Naive thymus-derived CD4-positive, alpha-beta T cell (primary cell): ENCODE data around the gene KRT83. TPM values are rescaled to one million over a fixed set of nuclear protein-coding genes. Genes with fewer than 3 reads are reported as not detected.

Source experiments
- ATAC-seq: fragments of 150-1000 bp; cut with Tn5 transposase; 2 replicates; pipeline ENCODE4 v1.10.0; 2021; ENCODE audit warnings: mild to moderate bottlenecking, moderate library complexity
- CTCF ChIA-PET: fragments of 350-600 bp; sonication (Branson Sonifier 250); formaldehyde crosslinking; loops from one replicate; lab custom pipeline; 2021; ENCODE audit warnings: antibody characterized with exemption; lab: Charles Lee
- POLR2A ChIA-PET: fragments of 350-600 bp; sonication (Branson Sonifier 250); formaldehyde crosslinking; loops from one replicate; lab custom pipeline; 2021; ENCODE audit warnings: antibody characterized with exemption, inconsistent platforms; lab: Charles Lee
- DNase-seq, 9 donors: peaks; one replicate each; pipeline versions ENCODE4 v3.0.0 to v3.0.0-alpha.2; 2020 to 2022; ENCODE audit warnings: mixed read lengths in 1 of 9
- H3K27ac ChIP-seq: one replicate; pipeline ENCODE4 v1.7.0; 2013; ENCODE audit warnings: mild to moderate bottlenecking, low read depth, low read length, moderate library complexity
- H3K27me3 ChIP-seq, 2 donors: one replicate each; pipeline ENCODE4 v1.7.0; 2013; ENCODE audit warnings: low read length in 2 of 2, mild to moderate bottlenecking in 2 of 2, moderate library complexity in 2 of 2; ENCODE audit not compliant: control insufficient read depth in 2 of 2, insufficient read depth in 2 of 2
- H3K36me3 ChIP-seq, 3 experiments: 1 replicate in 2 of 3; 2 replicates in 1 of 3; pipeline ENCODE4 v1.7.0; 2013; ENCODE audit warnings: low read length in 3 of 3, mild to moderate bottlenecking in 3 of 3, moderate library complexity in 1 of 3; ENCODE audit not compliant: insufficient read depth in 3 of 3, control insufficient read depth in 2 of 3
- H3K4me1 ChIP-seq, 2 donors: one replicate each; pipeline ENCODE4 v1.7.0; 2013; ENCODE audit warnings: low read length in 2 of 2, mild to moderate bottlenecking in 2 of 2, moderate library complexity in 1 of 2; ENCODE audit not compliant: control insufficient read depth in 2 of 2, insufficient read depth in 2 of 2
- H3K4me3 ChIP-seq: 2 replicates; pipeline ENCODE4 v1.7.0; 2013; ENCODE audit warnings: mild to moderate bottlenecking, low read length
- H3K9me3 ChIP-seq, 3 experiments: 1 replicate in 2 of 3; 2 replicates in 1 of 3; pipeline ENCODE4 v1.7.0; 2013; ENCODE audit warnings: low read length in 3 of 3; ENCODE audit not compliant: control insufficient read depth in 2 of 3
- H3K27ac Mint-ChIP-seq, 9 donors: one replicate each; pipeline ENCODE4 v1.8.0; 2020 to 2022; ENCODE audit warnings: mixed read lengths in 9 of 9, mild to moderate bottlenecking in 8 of 9, moderate library complexity in 5 of 9, inconsistent platforms in 2 of 9
- H3K27me3 Mint-ChIP-seq, 5 donors: one replicate each; pipeline ENCODE4 v1.8.0; 2021 to 2022; ENCODE audit warnings: mixed read lengths in 5 of 5, mild to moderate bottlenecking in 1 of 5
- H3K36me3 Mint-ChIP-seq, 5 donors: one replicate each; pipeline ENCODE4 v1.8.0; 2020 to 2022; ENCODE audit warnings: mixed read lengths in 5 of 5, mild to moderate bottlenecking in 3 of 5, inconsistent platforms in 1 of 5
- H3K4me1 Mint-ChIP-seq, 7 donors: one replicate each; pipeline ENCODE4 v1.8.0; 2020 to 2022; ENCODE audit warnings: mixed read lengths in 7 of 7, mild to moderate bottlenecking in 3 of 7, inconsistent platforms in 1 of 7
- H3K4me3 Mint-ChIP-seq, 10 donors: one replicate each; pipeline ENCODE4 v1.8.0; 2020 to 2022; ENCODE audit warnings: mild to moderate bottlenecking in 10 of 10, mixed read lengths in 10 of 10, moderate library complexity in 6 of 10, inconsistent platforms in 2 of 10
- H3K9me3 Mint-ChIP-seq, 11 donors: one replicate each; pipeline ENCODE4 v1.8.0; 2020 to 2022; ENCODE audit warnings: mixed read lengths in 11 of 11, mild to moderate bottlenecking in 4 of 11, inconsistent platforms in 1 of 11, moderate library complexity in 1 of 11
- intact Hi-C, 2 donors: fragments of 100-400 bp; cut with micrococcal nuclease; formaldehyde crosslinking; loops; one replicate each; pipeline ENCODE4 v1.15.1; 2023
- polyA plus RNA-seq, 2 donors: library from polyadenylated mRNA; unstranded; fragments of 300-500 nt; fragmentation: Illumina TruSeq; gene quantifications; one replicate each; pipeline ENCODE4 v1.2.3, GENCODE V29; 2021
- total RNA-seq, 6 experiments: library from RNA in 5 of 6; stranded (reverse) in 5 of 6; gene quantifications; 1 replicate in 5 of 6; 2 replicates in 1 of 6; pipeline ENCODE4 v1.2.3 and lab custom pipeline; 2021 to 2026

Gene KRT83
- total and polyA plus RNA-seq, 7 experiments from 2014 or later = not detected

DNA sequence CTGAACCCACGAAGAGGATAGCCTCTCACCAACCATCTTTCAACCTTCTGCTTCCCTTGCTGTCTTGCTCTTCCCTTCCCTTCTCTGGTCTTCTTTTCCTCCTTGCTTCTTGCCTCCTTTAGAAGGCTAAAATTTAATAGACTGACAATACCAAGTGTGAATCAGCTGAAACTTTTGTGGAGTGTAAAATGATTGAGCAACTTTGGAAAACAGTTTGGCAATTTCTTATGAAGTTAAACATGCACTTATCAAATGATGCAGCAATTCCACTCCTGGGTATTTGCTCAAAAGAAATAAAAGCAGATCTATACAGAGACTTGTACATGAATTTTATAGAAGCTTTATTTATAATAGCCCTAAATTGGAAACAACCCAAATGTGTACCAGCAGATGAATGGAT, 50.0 kb downstream of the KRT83 start:
- intact Hi-C loops = no loop called here
- Mint-ChIP-seq H3K9me3 (peaks cover 0 to 4% (median 0%) of the 10 kb centered on the region in 11 donors), H3K4me1 (peaks cover 0 to 2% (median 0%) of the 10 kb centered on the region in 7 donors), H3K36me3 (peaks cover 0 to 13% (median 0%) of the 10 kb centered on the region in 5 donors), H3K27me3 (peaks cover 17 to 53% (median 20%) of the 10 kb centered on the region in 5 donors), H3K4me3 (no peak overlapping the region), H3K27ac (peak overlapping the region in 1 of 9 donors; percentile 60)
- Histone ChIP-seq H3K4me1 (no peaks in the 10 kb centered on the region), H3K36me3 (no peaks in the 10 kb centered on the region), H3K9me3 (no peaks in the 10 kb centered on the region), H3K27me3 (no peaks in the 10 kb centered on the region), H3K4me3 (no peak overlapping the region), H3K27ac (no peak overlapping the region)
- CTCF ChIA-PET = interaction anchor here (0.5 to 0.7 kb wide), 2 partner anchors 46 to 489 kb away, joined by 3 to 4 read pairs; no protein-coding TSS in a partner anchor
- DNase-seq (no peak), ATAC-seq (no peak)
- POLR2A ChIA-PET = no interaction called here

DNA sequence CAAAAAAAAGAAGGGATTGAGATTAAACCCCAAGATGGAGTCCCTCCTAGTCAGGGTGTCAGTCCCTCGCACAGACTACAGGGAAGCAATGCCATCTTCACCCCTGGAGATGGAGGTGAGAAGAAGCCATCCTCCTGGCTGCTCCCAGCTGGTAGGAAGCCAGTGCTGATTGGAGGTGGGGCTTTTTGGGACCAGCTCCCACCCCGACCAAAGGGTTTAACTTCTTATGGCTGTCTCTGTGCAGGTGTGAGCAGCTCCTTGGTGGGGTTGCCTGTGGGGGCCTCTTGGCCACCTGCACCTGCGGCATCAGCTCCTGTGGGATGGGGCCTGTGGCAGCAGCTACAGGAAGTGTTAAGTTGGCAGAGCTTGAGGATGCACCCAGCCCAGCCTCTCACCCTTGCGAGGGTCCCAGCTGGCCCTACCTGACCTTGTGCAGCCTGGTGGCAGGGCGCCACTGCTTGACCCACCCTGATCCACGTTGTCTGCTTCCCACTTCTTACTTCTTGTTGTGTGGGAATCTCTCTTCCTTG, 50.6 kb downstream of the KRT83 start:
- Mint-ChIP-seq H3K9me3 (peaks cover 0 to 4% (median 0%) of the 10 kb centered on the region in 11 donors), H3K4me1 (peaks cover 0 to 2% (median 0%) of the 10 kb centered on the region in 7 donors), H3K36me3 (peaks cover 0 to 14% (median 0%) of the 10 kb centered on the region in 5 donors), H3K27me3 (peaks cover 17 to 49% (median 20%) of the 10 kb centered on the region in 5 donors), H3K4me3 (no peak overlapping the region), H3K27ac (no peak overlapping the region)
- POLR2A ChIA-PET = no interaction called here
- H3K27ac ChIP-seq = no peak overlapping the region
- CTCF ChIA-PET = interaction anchor here (0.5 kb wide), 1 partner anchor 45 kb away, joined by 4 read pairs; no protein-coding TSS in a partner anchor
- no peaks in the 10 kb centered on the region for H3K27me3 ChIP-seq
- no peaks in the 10 kb centered on the region for H3K36me3 ChIP-seq
- intact Hi-C loops = no loop called here
- H3K9me3 ChIP-seq = no peaks in the 10 kb centered on the region
- H3K4me3 ChIP-seq = no peak overlapping the region
- ATAC-seq (no peak), DNase-seq (no peak)
- no peaks in the 10 kb centered on the region for H3K4me1 ChIP-seq

DNA sequence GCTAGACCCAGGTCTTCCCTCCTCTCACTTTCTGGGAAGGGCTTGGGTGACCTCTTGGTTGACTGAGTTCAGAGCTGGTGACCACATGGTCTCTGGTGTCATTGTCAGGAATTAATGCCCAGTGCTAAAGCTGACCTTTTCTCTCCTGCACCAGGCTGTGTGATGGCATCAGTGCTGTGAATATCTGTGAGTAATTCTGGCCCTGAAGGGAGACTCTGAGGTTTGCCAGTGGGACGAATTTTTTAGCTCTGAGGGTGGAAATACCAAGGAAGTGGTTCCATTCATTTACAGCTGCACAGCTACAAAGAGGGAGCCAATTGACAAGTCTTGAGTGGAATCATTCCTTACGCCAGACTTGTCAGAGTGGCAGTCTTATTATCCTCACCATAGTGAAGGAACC, 53.0 kb downstream of the KRT83 start:
- Histone ChIP-seq H3K27me3 (no peaks in the 10 kb centered on the region), H3K4me1 (no peaks in the 10 kb centered on the region), H3K4me3 (no peak overlapping the region), H3K9me3 (no peaks in the 10 kb centered on the region), H3K27ac (no peak overlapping the region), H3K36me3 (no peaks in the 10 kb centered on the region)
- Mint-ChIP-seq H3K4me1 (peaks cover 0 to 3% (median 0%) of the 10 kb centered on the region in 7 donors), H3K36me3 (peaks cover 0 to 16% (median 0%) of the 10 kb centered on the region in 5 donors), H3K4me3 (no peak overlapping the region), H3K27me3 (peaks cover 11 to 38% (median 17%) of the 10 kb centered on the region in 5 donors), H3K9me3 (peaks cover 0 to 4% (median 0%) of the 10 kb centered on the region in 11 donors), H3K27ac (no peak overlapping the region)
- intact Hi-C loops = no loop called here
- CTCF ChIA-PET = no interaction called here
- POLR2A ChIA-PET = no interaction called here
- ATAC-seq = no peak
- DNase-seq = no peak

DNA sequence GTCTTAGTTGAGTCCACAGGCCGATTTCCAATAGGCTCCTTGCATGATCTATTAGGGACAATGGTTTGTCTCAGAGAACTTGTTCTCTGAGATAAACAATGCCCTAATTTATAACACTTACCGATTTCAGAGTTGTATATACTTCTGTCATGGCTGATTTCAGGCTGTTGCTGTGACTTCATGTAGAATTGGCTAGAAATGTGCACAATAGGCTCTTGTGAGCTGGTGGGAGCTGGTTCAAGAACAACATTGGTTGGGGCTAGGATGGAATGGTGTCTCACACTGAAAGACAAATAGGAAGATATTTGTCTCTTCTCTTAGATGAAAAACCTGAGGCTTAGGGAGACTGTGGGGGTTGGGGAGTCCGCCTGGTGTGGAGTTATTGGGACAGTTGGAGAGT, 53.5 kb downstream of the KRT83 start:
- ChIA-PET POLR2A (no interaction called here), CTCF (no interaction called here)
- H3K27ac Mint-ChIP-seq = no peak overlapping the region
- no peak overlapping the region for H3K4me3 ChIP-seq
- peaks cover 0 to 3% (median 0%) of the 10 kb centered on the region in 7 donors for H3K4me1 Mint-ChIP-seq
- no peak for DNase-seq
- no peaks in the 10 kb centered on the region for H3K27me3 ChIP-seq
- H3K4me1 ChIP-seq = no peaks in the 10 kb centered on the region
- H3K4me3 Mint-ChIP-seq = no peak overlapping the region
- H3K36me3 ChIP-seq = no peaks in the 10 kb centered on the region
- intact Hi-C loops = no loop called here
- peaks cover 0 to 4% (median 0%) of the 10 kb centered on the region in 11 donors for H3K9me3 Mint-ChIP-seq
- no peak overlapping the region for H3K27ac ChIP-seq
- H3K36me3 Mint-ChIP-seq = peaks cover 0 to 16% (median 0%) of the 10 kb centered on the region in 5 donors
- H3K27me3 Mint-ChIP-seq = peaks cover 11 to 36% (median 17%) of the 10 kb centered on the region in 5 donors
- H3K9me3 ChIP-seq = no peaks in the 10 kb centered on the region
- no peak for ATAC-seq

- Histone ChIP-seq H3K27ac (no peak overlapping the region), H3K27me3 (no peaks in the 10 kb centered on the region), H3K4me1 (no peaks in the 10 kb centered on the region), H3K9me3 (no peaks in the 10 kb centered on the region), H3K4me3 (no peak overlapping the region), H3K36me3 (no peaks in the 10 kb centered on the region)
- ChIA-PET CTCF (no interaction called here), POLR2A (no interaction called here)
- DNase-seq = no peak
- H3K9me3 Mint-ChIP-seq = peaks cover 0 to 4% (median 0%) of the 10 kb centered on the region in 11 donors
- no peak for ATAC-seq
- intact Hi-C loops = no loop called here
- peaks cover 0 to 3% (median 0%) of the 10 kb centered on the region in 7 donors for H3K4me1 Mint-ChIP-seq
- H3K4me3 Mint-ChIP-seq = no peak overlapping the region
- peaks cover 0 to 16% (median 0%) of the 10 kb centered on the region in 5 donors for H3K36me3 Mint-ChIP-seq
- H3K27me3 Mint-ChIP-seq = peaks cover 11 to 34% (median 18%) of the 10 kb centered on the region in 5 donors
- H3K27ac Mint-ChIP-seq = no peak overlapping the region
Observed at GRCh38 chr12:52267266-52267665, 53.9 kb downstream of the KRT83 start.

GRCh38 chr12:52266514-52266913, 54.7 kb downstream of the KRT83 start:
- no peak for DNase-seq
- Histone ChIP-seq H3K4me1 (no peaks in the 10 kb centered on the region), H3K9me3 (no peaks in the 10 kb centered on the region), H3K4me3 (no peak overlapping the region), H3K27me3 (no peaks in the 10 kb centered on the region), H3K27ac (no peak overlapping the region), H3K36me3 (no peaks in the 10 kb centered on the region)
- H3K27me3 Mint-ChIP-seq = peaks cover 15 to 31% (median 24%) of the 10 kb centered on the region in 5 donors
- peaks cover 0 to 18% (median 0%) of the 10 kb centered on the region in 5 donors for H3K36me3 Mint-ChIP-seq
- no peak for ATAC-seq
- H3K4me3 Mint-ChIP-seq = no peak overlapping the region
- peaks cover 0 to 4% (median 0%) of the 10 kb centered on the region in 11 donors for H3K9me3 Mint-ChIP-seq
- ChIA-PET POLR2A (no interaction called here), CTCF (no interaction called here)
- peaks cover 0 to 5% (median 0%) of the 10 kb centered on the region in 7 donors for H3K4me1 Mint-ChIP-seq
- intact Hi-C loops = no loop called here
- no peak overlapping the region for H3K27ac Mint-ChIP-seq

- Histone ChIP-seq H3K4me1 (no peaks in the 10 kb centered on the region), H3K36me3 (no peaks in the 10 kb centered on the region), H3K9me3 (no peaks in the 10 kb centered on the region), H3K4me3 (no peak overlapping the region), H3K27ac (no peak overlapping the region), H3K27me3 (peaks cover 0 to 2% of the 10 kb centered on the region in 2 donors)
- Mint-ChIP-seq H3K9me3 (peaks cover 0 to 4% (median 0%) of the 10 kb centered on the region in 11 donors), H3K27me3 (peaks cover 27 to 39% (median 30%) of the 10 kb centered on the region in 5 donors), H3K4me3 (no peak overlapping the region), H3K27ac (no peak overlapping the region), H3K36me3 (peaks cover 0 to 24% (median 0%) of the 10 kb centered on the region in 5 donors), H3K4me1 (peaks cover 0 to 23% (median 8%) of the 10 kb centered on the region in 7 donors)
- DNase-seq (no peak), ATAC-seq (no peak)
- intact Hi-C loops = no loop called here
- POLR2A ChIA-PET = no interaction called here
- CTCF ChIA-PET = no interaction called here
Observed at GRCh38 chr12:52264435-52264825, 56.8 kb downstream of the KRT83 start.
